ENCODE data around the gene AACS.

- TF ChIP-seq POLR2A (IDR thresholded peaks at IDR 0.05) (no peak), CTCF (IDR thresholded peaks at IDR 0.05) (no peak)
Measured at GRCh38 chr12:125125271-125125670, 60.0 kb downstream of the AACS start.
